Measurements from ENCODE around the gene TBCCD1.
"Not testable (repeated sequence)": the region's sequence is repeated elsewhere in the genome, so short reads cannot be mapped to it uniquely, and the experiment has no call there.

The TBCCD1 gene

GRCh38 chr3:186540221-186540834, 26.8 kb downstream of the TBCCD1 start:
- Mint-ChIP-seq H3K36me3 (peaks cover 13% of the 10 kb centered on the region), H3K27ac (peak overlapping the region; percentile 42), H3K27me3 (no peaks in the 10 kb centered on the region), H3K9me3 (no peaks in the 10 kb centered on the region), H3K4me1 (peaks cover 57% of the 10 kb centered on the region), H3K4me3 (no peak overlapping the region)
- ATAC-seq = peak; percentile 86

GRCh38 chr3:186538779-186539178, 28.4 kb downstream of the TBCCD1 start:
- Mint-ChIP-seq H3K27ac (peak overlapping the region; percentile 42), H3K9me3 (no peaks in the 10 kb centered on the region), H3K4me1 (peaks cover 73% of the 10 kb centered on the region), H3K4me3 (no peak overlapping the region), H3K27me3 (no peaks in the 10 kb centered on the region), H3K36me3 (peaks cover 8% of the 10 kb centered on the region)
- ATAC-seq = no peak

GRCh38 chr3:186536883-186537844, 30.0 kb downstream of the TBCCD1 start:
- H3K4me3 Mint-ChIP-seq = no peak overlapping the region

GRCh38 chr3:186534113-186534669, 32.9 kb downstream of the TBCCD1 start:
- no peaks in the 10 kb centered on the region for H3K27me3 Mint-ChIP-seq
- peaks cover 4% of the 10 kb centered on the region for H3K36me3 Mint-ChIP-seq
- peak overlapping the region; percentile 95 for H3K27ac Mint-ChIP-seq
- H3K4me3 Mint-ChIP-seq = peak overlapping the region; percentile 55
- H3K9me3 Mint-ChIP-seq = no peaks in the 10 kb centered on the region
- H3K4me1 Mint-ChIP-seq = peaks cover 93% of the 10 kb centered on the region
- ATAC-seq = peak; percentile 98

More at GRCh38 chr3:186536883-186537844, 30.0 kb downstream of the TBCCD1 start:
- H3K27ac Mint-ChIP-seq = peak overlapping the region; percentile 95
- no peaks in the 10 kb centered on the region for H3K27me3 Mint-ChIP-seq
- no peak for ATAC-seq
- H3K9me3 Mint-ChIP-seq = no peaks in the 10 kb centered on the region
- peaks cover 89% of the 10 kb centered on the region for H3K4me1 Mint-ChIP-seq
- H3K36me3 Mint-ChIP-seq = no peaks in the 10 kb centered on the region

GRCh38 chr3:186532598-186533072, 34.5 kb downstream of the TBCCD1 start:
- ATAC-seq = peak; percentile 82
- peaks cover 9% of the 10 kb centered on the region for H3K36me3 Mint-ChIP-seq
- peaks cover 93% of the 10 kb centered on the region for H3K4me1 Mint-ChIP-seq
- peak overlapping the region; percentile 95 for H3K27ac Mint-ChIP-seq
- no peaks in the 10 kb centered on the region for H3K27me3 Mint-ChIP-seq
- H3K4me3 Mint-ChIP-seq = peak overlapping the region; percentile 30
- no peaks in the 10 kb centered on the region for H3K9me3 Mint-ChIP-seq

- peak overlapping the region; percentile 95 for H3K27ac Mint-ChIP-seq
- H3K4me1 Mint-ChIP-seq = peaks cover 93% of the 10 kb centered on the region
These were observed 35.4 kb downstream of the TBCCD1 start for GRCh38 chr3:186531694-186532093.

GRCh38 chr3:186530415-186530814, 36.7 kb downstream of the TBCCD1 start:
- H3K4me3 Mint-ChIP-seq = no peak overlapping the region
- no peaks in the 10 kb centered on the region for H3K27me3 Mint-ChIP-seq
- no peak for ATAC-seq
- H3K36me3 Mint-ChIP-seq = peaks cover 10% of the 10 kb centered on the region
- H3K4me1 Mint-ChIP-seq = peaks cover 93% of the 10 kb centered on the region
- no peaks in the 10 kb centered on the region for H3K9me3 Mint-ChIP-seq
- H3K27ac Mint-ChIP-seq = peak overlapping the region; percentile 35

More at GRCh38 chr3:186531694-186532093, 35.4 kb downstream of the TBCCD1 start:
- not testable (repeated sequence) for H3K27me3 Mint-ChIP-seq, H3K9me3 Mint-ChIP-seq, H3K4me3 Mint-ChIP-seq, ATAC-seq
- H3K36me3 Mint-ChIP-seq = peaks cover 10% of the 10 kb centered on the region

- H3K27me3 Mint-ChIP-seq = no peaks in the 10 kb centered on the region
- no peaks in the 10 kb centered on the region for H3K9me3 Mint-ChIP-seq
- H3K4me3 Mint-ChIP-seq = no peak overlapping the region
- no peak for ATAC-seq
- H3K27ac Mint-ChIP-seq = peak overlapping the region; percentile 56
- H3K36me3 Mint-ChIP-seq = peaks cover 10% of the 10 kb centered on the region
- peaks cover 93% of the 10 kb centered on the region for H3K4me1 Mint-ChIP-seq
These were observed 37.7 kb downstream of the TBCCD1 start for GRCh38 chr3:186529201-186529999.

- peak; percentile 84 for ATAC-seq
- H3K27ac Mint-ChIP-seq = peak overlapping the region; percentile 92
- H3K4me3 Mint-ChIP-seq = peak overlapping the region; percentile 58
- H3K27me3 Mint-ChIP-seq = no peaks in the 10 kb centered on the region
- peaks cover 91% of the 10 kb centered on the region for H3K4me1 Mint-ChIP-seq
- H3K36me3 Mint-ChIP-seq = peaks cover 6% of the 10 kb centered on the region
- no peaks in the 10 kb centered on the region for H3K9me3 Mint-ChIP-seq
These were observed 40.9 kb downstream of the TBCCD1 start for GRCh38 chr3:186526256-186526606.

GRCh38 chr3:186525369-186526255, 41.5 kb downstream of the TBCCD1 start:
- H3K27ac Mint-ChIP-seq = peak overlapping the region; percentile 92
- H3K9me3 Mint-ChIP-seq = no peaks in the 10 kb centered on the region
- H3K36me3 Mint-ChIP-seq = peaks cover 6% of the 10 kb centered on the region
- ATAC-seq = peak; percentile 50
- H3K4me3 Mint-ChIP-seq = peak overlapping the region; percentile 58
- no peaks in the 10 kb centered on the region for H3K27me3 Mint-ChIP-seq
- H3K4me1 Mint-ChIP-seq = peaks cover 93% of the 10 kb centered on the region

- Mint-ChIP-seq H3K4me1 (peaks cover 92% of the 10 kb centered on the region), H3K9me3 (no peaks in the 10 kb centered on the region), H3K27ac (peak overlapping the region; percentile 92), H3K4me3 (no peak overlapping the region), H3K27me3 (no peaks in the 10 kb centered on the region), H3K36me3 (peaks cover 6% of the 10 kb centered on the region)
- ATAC-seq = no peak
These were observed 42.5 kb downstream of the TBCCD1 start for GRCh38 chr3:186524616-186525015.

- H3K4me3 Mint-ChIP-seq = no peak overlapping the region
These were observed 43.7 kb downstream of the TBCCD1 start for GRCh38 chr3:186523434-186523833.

GRCh38 chr3:186523022-186523421, 44.1 kb downstream of the TBCCD1 start:
- H3K4me1 Mint-ChIP-seq = peaks cover 89% of the 10 kb centered on the region

More at GRCh38 chr3:186523434-186523833, 43.7 kb downstream of the TBCCD1 start:
- Mint-ChIP-seq H3K27ac (peak overlapping the region; percentile 92), H3K4me1 (peaks cover 90% of the 10 kb centered on the region), H3K27me3 (no peaks in the 10 kb centered on the region), H3K9me3 (no peaks in the 10 kb centered on the region), H3K36me3 (peaks cover 6% of the 10 kb centered on the region)
- ATAC-seq = no peak

More at GRCh38 chr3:186523022-186523421, 44.1 kb downstream of the TBCCD1 start:
- Mint-ChIP-seq H3K27ac (peak overlapping the region; percentile 92), H3K27me3 (no peaks in the 10 kb centered on the region), H3K4me3 (no peak overlapping the region), H3K36me3 (peaks cover 5% of the 10 kb centered on the region), H3K9me3 (no peaks in the 10 kb centered on the region)
- ATAC-seq = no peak

Measured in stimulated activated memory B cell treated with anti-CD40 and anti-IgM and Interleukin-4, amounts not matched to agents 10 μg/mL and 1 μg/mL and 100 μg/mL, for 72 hours (primary cell).